ENCODE measurements around the gene PHC2. TPM values are rescaled to one million over a fixed set of nuclear protein-coding genes. Genes with fewer than 3 reads are reported as not detected.
A peak's percentile ranks its signal among the peaks of the same experiment; 100 is the strongest.

The PHC2 gene
- total RNA-seq, 1 donor from 2014 or later = 135 TPM

- no peak overlapping the region for H3K4me3 Mint-ChIP-seq (ENCODE audit: low read depth)
These were observed 94.3 kb downstream of the PHC2 start for GRCh38 chr1:33336580-33336979.

GRCh38 chr1:33335020-33335419, 95.9 kb downstream of the PHC2 start:
- Mint-ChIP-seq H3K27ac (peak overlapping the region; percentile 12), H3K4me3 (ENCODE audit: low read depth) (no peak overlapping the region), H3K4me1 (ENCODE audit: low read depth) (peaks cover 50% of the 10 kb centered on the region), H3K27me3 (no peaks in the 10 kb centered on the region), H3K36me3 (ENCODE audit: insufficient read depth) (peaks cover 21% of the 10 kb centered on the region), H3K9me3 (ENCODE audit: low read depth) (no peaks in the 10 kb centered on the region)
- no peak for TF ChIP-seq CTCF (IDR thresholded peaks at IDR 0.05; ENCODE audit: unreplicated experiment)
- no peak for DNase-seq (ENCODE audit: low spot score, unreplicated experiment)

More at GRCh38 chr1:33336580-33336979, 94.3 kb downstream of the PHC2 start:
- TF ChIP-seq CTCF (IDR thresholded peaks at IDR 0.05; ENCODE audit: unreplicated experiment) = no peak
- no peaks in the 10 kb centered on the region for H3K9me3 Mint-ChIP-seq (ENCODE audit: low read depth)
- peaks cover 19% of the 10 kb centered on the region for H3K36me3 Mint-ChIP-seq (ENCODE audit: insufficient read depth)
- H3K27ac Mint-ChIP-seq = peak overlapping the region; percentile 89
- H3K4me1 Mint-ChIP-seq (ENCODE audit: low read depth) = peaks cover 65% of the 10 kb centered on the region
- no peaks in the 10 kb centered on the region for H3K27me3 Mint-ChIP-seq
- DNase-seq (ENCODE audit: low spot score, unreplicated experiment) = no peak

GRCh38 chr1:33334081-33334552, 96.8 kb downstream of the PHC2 start:
- Mint-ChIP-seq H3K4me1 (ENCODE audit: low read depth) (peaks cover 43% of the 10 kb centered on the region), H3K27ac (peak overlapping the region; percentile 43)

GRCh38 chr1:33332881-33333280, 98.0 kb downstream of the PHC2 start:
- no peak for DNase-seq (ENCODE audit: low spot score, unreplicated experiment)
- Mint-ChIP-seq H3K4me1 (ENCODE audit: low read depth) (peaks cover 30% of the 10 kb centered on the region), H3K36me3 (ENCODE audit: insufficient read depth) (peaks cover 34% of the 10 kb centered on the region), H3K27me3 (no peaks in the 10 kb centered on the region), H3K9me3 (ENCODE audit: low read depth) (no peaks in the 10 kb centered on the region), H3K4me3 (ENCODE audit: low read depth) (no peak overlapping the region), H3K27ac (no peak overlapping the region)
- TF ChIP-seq CTCF (IDR thresholded peaks at IDR 0.05; ENCODE audit: unreplicated experiment) = no peak

More at GRCh38 chr1:33334081-33334552, 96.8 kb downstream of the PHC2 start:
- no peak for TF ChIP-seq CTCF (IDR thresholded peaks at IDR 0.05; ENCODE audit: unreplicated experiment)
- no peak overlapping the region for H3K4me3 Mint-ChIP-seq (ENCODE audit: low read depth)
- peaks cover 26% of the 10 kb centered on the region for H3K36me3 Mint-ChIP-seq (ENCODE audit: insufficient read depth)
- H3K27me3 Mint-ChIP-seq = no peaks in the 10 kb centered on the region
- no peaks in the 10 kb centered on the region for H3K9me3 Mint-ChIP-seq (ENCODE audit: low read depth)
- DNase-seq (ENCODE audit: low spot score, unreplicated experiment) = no peak

GRCh38 chr1:33332357-33332789, 98.5 kb downstream of the PHC2 start:
- Mint-ChIP-seq H3K36me3 (ENCODE audit: insufficient read depth) (peaks cover 36% of the 10 kb centered on the region), H3K4me1 (ENCODE audit: low read depth) (peaks cover 25% of the 10 kb centered on the region), H3K4me3 (ENCODE audit: low read depth) (no peak overlapping the region), H3K27ac (no peak overlapping the region), H3K27me3 (no peaks in the 10 kb centered on the region), H3K9me3 (ENCODE audit: low read depth) (no peaks in the 10 kb centered on the region)
- no peak for DNase-seq (ENCODE audit: low spot score, unreplicated experiment)
- TF ChIP-seq CTCF (IDR thresholded peaks at IDR 0.05; ENCODE audit: unreplicated experiment) = no peak

Data from progenitor cell of endocrine pancreas (in vitro differentiated cells).